Stimulated activated CD4-positive, alpha-beta T cell treated with anti-CD3 and anti-CD28 coated beads, Interleukin-4, amount 100 ng/mL, for 1 hour (primary cell): ENCODE results near the gene ZNF652.
A peak's percentile ranks its signal among the peaks of the same experiment; 100 is the strongest.
"Not testable (repeated sequence)": the region's sequence is repeated elsewhere in the genome, so short reads cannot be mapped to it uniquely, and the experiment has no call there.

ENCODE experiments used
- DNase-seq: peaks from one replicate; pipeline ENCODE4 v3.0.0-alpha.2; 2020

ZNF652 gene

GRCh38 chr17:49384951-49385350 is 22.9 kb upstream of the ZNF652 start:
- DNase-seq: no peak

GRCh38 chr17:49383060-49383459 is 21.0 kb upstream of the ZNF652 start:
- no peak for DNase-seq

- no peak for DNase-seq
Measured at GRCh38 chr17:49382556-49382955, 20.5 kb upstream of the ZNF652 start.

DNA sequence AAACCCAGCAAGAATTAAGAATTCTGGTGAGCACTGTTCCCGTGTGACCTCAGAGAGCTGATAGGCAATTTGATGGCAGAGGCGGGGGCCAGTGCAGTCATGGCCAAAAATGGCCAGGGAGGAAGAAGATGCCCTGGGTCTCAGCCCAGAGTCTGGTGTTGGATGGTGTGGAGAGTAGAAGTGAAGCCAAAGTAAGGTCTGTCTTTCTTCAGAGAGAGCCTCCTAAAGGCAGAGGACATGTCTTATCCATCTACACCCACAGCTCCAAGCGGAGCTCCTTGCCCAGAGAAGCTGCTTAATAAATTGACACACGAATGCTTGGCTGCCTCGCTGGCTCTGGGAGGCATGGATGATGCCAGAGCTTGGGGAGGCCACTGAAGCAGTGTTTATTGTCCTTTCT is 19.7 kb upstream of the ZNF652 start:
- DNase-seq: no peak

DNA sequence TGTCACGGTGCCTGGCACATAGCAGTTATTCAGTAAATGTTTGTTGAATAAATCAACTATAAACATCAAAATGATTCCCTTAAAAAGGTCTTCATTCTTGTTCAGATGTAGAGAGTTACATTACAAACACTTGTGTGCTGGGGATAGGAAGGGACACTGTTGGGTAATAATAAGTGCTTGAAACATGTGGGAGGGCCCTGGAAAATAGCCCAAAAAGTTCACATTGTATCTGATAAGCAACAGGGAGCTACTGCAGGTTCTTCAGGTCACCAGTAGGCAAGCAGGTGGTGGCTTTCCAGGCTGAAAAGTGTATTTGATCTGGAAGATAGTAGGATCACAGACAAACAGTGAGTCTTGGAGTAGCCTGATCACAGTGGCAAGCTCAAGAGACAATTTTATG is 19.0 kb upstream of the ZNF652 start:
- no peak for DNase-seq

GRCh38 chr17:49379926-49380325 is 17.9 kb upstream of the ZNF652 start:
- no peak for DNase-seq

GRCh38 chr17:49378311-49378710 is 16.3 kb upstream of the ZNF652 start:
- no peak for DNase-seq

GRCh38 chr17:49375544-49375943 is 13.5 kb upstream of the ZNF652 start:
- no peak for DNase-seq

DNA sequence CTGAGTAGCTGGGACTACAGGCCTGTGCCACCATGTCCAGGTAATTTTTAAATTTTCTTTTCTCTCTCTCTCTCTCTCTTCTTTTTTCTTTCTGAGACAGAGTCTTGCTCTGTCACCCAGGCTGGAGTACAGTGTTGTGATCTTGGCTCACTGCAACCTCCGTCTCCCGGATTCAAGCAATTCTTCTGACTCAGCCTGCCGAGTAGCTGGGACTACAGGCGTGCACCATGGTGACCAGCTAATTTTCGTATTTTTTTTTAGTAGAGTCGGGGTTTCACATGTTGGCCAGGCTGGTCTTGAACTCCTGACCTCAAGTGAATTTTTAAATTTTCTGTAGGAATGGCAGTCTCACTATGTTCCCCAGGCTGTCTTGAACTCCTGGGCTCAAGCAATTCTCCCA is 11.1 kb upstream of the ZNF652 start:
- no peak for DNase-seq

DNA sequence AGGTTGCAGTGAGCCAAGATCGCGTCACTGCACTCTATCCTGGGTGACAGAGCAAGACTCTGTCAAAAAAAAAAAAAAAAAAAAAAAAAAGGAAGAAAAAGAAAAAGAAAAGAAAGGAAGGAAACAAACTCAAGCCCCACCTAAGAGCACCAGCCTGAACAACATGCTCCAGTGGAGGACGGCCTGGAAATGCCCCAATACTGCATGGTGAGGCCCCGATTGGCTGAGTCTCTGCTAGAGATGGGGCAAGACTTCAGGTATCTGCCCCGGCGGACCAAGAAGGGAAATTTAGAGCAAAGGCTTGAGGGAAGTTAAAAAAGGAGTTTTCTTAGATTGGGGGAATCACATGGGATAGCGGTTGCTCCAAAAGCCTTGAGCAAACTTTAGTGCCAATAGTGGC is 10.4 kb upstream of the ZNF652 start:
- no peak for DNase-seq

GRCh38 chr17:49370971-49371834 is 9.2 kb upstream of the ZNF652 start:
- DNase-seq: no peak

DNA sequence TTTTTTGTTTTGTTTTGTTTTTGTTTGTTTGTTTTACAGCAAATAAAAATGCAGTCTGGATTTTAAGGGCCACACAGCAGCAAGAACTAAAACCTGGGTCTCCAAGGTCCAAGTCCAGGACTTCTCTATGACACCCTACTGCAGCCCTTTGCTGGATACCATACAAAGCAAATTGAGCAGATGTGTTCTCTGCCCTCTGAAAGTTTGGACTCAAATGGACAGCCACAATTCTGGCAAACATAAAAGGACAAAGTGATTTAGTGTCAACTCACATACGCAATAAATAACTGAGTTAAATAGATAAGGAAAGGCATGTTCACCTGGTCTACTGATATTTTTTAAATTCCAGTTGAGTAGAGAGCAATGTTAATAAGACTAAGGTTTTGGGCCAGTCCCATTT is 7.7 kb upstream of the ZNF652 start:
- no peak for DNase-seq

GRCh38 chr17:49369089-49369488 is 7.0 kb upstream of the ZNF652 start:
- DNase-seq: no peak

GRCh38 chr17:49365667-49366066 is 3.6 kb upstream of the ZNF652 start:
- peak; percentile 13 for DNase-seq

DNA sequence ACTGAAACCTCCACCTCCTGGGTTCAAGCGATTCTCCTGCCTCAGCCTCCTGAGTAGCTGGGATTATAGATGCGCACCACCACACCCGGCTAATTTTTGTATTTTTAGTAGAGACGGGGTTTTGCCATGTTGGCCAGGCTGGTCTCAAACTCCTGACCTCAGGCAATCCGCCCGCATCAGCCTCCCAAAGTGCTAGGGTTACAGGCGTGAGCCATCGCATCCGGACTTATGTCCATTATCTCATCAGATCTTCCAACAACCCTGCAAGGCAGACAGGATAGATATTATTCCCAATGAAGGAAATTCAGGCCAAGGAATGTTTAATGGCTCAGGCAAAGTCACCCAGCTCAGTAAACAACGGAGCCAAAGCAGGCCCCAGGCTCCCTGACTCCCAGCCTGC is 3.1 kb upstream of the ZNF652 start:
- DNase-seq: not testable (repeated sequence)

DNA sequence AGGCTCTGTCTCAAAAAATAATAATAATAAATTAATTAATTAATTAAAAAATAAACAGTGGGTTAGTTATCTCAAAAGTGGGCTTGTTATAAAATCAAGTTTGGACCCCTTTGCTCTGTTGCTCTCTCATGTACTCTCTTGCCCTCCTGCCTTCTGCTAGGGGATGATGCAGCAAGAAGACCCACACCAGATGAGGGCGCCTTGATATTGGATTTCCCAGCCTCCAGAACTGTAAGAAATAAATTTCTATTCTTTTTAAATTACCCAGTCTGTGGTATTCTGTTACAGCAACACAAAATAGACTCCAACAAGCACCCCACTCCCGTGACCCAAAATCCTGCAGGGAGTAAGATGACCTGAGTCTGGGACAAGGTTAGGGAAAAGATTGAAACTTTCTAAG is 2.1 kb upstream of the ZNF652 start:
- DNase-seq: no peak

GRCh38 chr17:49363251-49363650 is 1.2 kb upstream of the ZNF652 start:
- no peak for DNase-seq

GRCh38 chr17:49362723-49363117 is 670 bp upstream of the ZNF652 start:
- no peak for DNase-seq

DNA sequence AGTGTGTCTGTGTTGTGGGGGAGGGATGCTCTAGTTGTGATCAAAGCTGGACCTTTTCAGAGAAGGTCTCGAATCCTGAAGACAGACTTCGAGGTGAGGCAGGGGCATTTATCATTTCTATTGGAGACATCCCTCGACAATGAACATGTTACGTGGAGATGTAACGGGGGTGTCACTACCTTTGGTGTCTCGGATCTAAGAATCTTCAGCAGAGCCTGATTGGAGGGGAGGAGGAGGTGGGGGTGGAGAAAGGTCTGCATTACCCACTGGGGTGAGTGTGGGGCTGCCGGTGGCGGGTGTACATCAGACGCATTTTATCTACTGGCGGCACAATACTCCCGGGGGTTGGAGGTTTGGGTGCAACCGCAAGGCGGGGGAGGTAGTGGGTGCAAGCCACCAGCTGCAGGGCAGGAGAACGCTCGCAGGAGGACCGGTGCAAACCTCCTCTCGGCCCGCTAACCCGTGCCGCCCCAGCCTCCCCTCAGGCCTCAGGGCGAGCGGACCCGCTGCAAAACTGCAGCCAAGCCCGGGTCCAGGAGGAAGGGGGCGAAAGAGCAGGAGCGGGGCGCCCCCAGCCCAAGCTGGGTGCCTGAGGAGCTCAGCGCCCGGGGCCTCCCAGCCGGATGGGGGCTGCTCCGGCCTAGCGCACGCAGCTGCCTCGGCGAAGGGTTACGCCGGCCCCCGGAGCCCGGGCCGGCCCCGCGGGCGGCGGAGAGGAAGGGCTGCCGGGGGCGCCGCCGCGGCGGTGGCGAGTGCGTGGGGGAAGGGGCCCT is 735 bp downstream of the ZNF652 start:
- peak; percentile 63 for DNase-seq

DNA sequence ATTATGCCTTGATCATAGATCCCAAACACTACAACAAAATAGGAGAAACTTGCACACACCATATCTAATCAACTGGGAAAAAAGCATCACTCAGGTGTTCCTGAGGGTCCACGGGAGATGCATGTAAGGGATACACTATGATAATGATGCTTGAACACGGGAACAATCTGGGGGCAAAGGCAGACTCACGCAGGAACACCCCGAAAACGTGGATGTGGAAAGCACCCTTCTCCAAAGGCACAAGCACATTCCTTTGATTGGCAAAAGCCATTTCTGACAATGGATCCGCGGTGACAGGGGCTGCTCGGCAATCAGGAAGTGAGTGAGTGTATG is 1.3 kb downstream of the ZNF652 start:
- DNase-seq: peak; percentile 36

DNA sequence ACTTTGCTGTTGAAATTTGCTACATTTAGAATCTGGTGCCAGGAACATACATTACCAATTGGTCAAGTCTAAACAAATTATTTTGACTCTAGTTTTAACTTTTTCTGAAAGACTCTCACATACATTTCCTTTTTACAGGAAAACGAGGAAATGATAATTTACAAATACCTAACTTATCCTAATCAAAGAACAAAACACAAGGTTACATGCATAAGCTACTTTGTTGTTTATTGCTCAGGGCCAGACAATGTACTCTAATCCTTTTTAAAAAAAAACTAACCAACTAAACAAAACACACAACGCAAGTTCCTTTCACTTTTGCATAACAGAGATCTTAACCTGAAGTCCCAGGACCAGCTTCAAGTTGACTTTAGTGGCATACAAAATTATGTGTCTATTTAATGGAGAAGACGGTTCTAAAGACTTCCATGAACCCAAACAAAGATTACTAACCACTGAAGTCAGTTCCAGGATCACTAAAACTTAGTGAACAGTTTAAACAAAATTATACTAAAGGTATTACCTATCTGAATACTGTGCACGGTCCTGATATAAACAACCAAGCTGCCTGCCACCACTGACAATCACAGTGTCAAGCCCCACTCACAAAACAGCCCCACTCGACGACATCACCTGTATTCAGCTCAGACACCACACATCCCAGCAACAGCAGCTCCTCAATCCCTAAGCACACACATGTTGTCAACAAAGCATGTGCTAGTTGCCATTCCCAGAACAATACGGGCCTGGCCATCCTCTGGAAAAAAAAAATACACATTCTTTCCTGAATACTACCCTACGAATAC is 1.9 kb downstream of the ZNF652 start:
- no peak for DNase-seq

DNA sequence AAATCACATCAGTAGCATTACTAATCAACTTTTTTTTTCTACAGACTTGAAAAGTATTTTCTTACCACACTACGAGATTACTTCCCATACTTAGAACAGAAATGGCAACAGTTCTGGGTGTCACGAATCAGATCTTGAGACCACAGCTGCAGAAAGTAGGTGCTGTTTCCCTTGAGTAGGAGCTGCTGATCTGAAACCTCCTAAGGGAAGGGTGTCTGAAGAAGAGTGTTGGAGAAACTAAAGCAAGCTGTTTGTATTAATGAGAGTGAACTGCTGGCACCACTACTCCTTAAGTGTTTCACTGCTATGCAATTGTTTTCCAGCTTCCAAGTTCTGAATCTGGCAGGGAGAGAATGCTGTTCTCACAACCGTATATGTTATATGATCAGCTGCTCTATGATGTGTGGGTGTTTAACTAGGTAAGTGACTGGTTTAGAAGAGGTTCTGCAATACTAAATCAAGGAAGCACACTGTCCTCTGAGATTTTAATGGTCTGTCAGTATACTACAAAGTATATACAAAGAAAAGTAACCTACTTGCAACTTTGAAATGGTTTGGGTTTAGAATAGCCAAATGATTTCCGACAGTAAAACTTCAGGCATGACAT is 3.3 kb downstream of the ZNF652 start:
- DNase-seq: no peak

DNA sequence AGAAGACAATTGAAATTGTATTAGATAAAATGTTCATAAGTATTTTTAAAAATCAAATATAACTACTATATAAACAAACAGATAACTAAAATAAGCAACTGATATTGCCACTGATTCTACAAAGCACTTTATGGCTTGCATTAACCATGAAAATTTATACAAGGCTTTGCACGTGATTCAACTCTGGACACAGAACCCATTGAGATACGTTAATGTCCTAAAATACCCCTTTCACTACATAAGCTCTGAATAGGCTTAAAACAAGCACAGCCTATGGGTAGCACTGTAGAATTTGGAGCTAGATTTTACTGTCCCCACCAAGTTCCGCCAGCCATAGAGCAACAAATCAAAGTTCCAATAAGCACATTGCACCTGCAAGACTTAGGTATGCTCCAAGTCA is 4.5 kb downstream of the ZNF652 start:
- no peak for DNase-seq
